Ascending aorta (tissue), 2 donors: Measurements from ENCODE around the gene KCNH1. TPM values are rescaled to one million over a fixed set of nuclear protein-coding genes. Genes with fewer than 3 reads are reported as not detected.
"Not testable (repeated sequence)": the region's sequence is repeated elsewhere in the genome, so short reads cannot be mapped to it uniquely, and the experiment has no call there.

Experiments used
- DNase-seq, 2 donors: peaks; one replicate each; pipeline ENCODE4 v3.0.0-alpha.2; 2019; ENCODE audit warnings: low spot score in 2 of 2
- H3K27ac ChIP-seq, 2 donors: fragments of 200-600 bp; sonication (generic); one replicate each; pipeline ENCODE4 v1.5.1; 2016 to 2017; ENCODE audit warnings: mild to moderate bottlenecking in 1 of 2
- H3K27me3 ChIP-seq: fragments of 200-600 bp; sonication (generic); one replicate; pipeline ENCODE4 v1.5.1; 2017
- H3K36me3 ChIP-seq, 2 donors: fragments of 200-600 bp; sonication (generic); one replicate each; pipeline ENCODE4 v1.5.1; 2016
- H3K4me1 ChIP-seq, 2 donors: fragments of 200-600 bp; sonication (generic); one replicate each; pipeline ENCODE4 v1.5.1; 2016 to 2017; ENCODE audit warnings: mild to moderate bottlenecking in 1 of 2
- H3K4me3 ChIP-seq, 2 donors: fragments of 200-600 bp; sonication (generic); one replicate each; pipeline ENCODE4 v1.5.1; 2016 to 2017; ENCODE audit warnings: mild to moderate bottlenecking in 1 of 2
- H3K9me3 ChIP-seq, 2 donors: fragments of 200-600 bp; sonication (generic); one replicate each; pipeline ENCODE4 v1.5.1; 2016
- CTCF ChIP-seq, 3 experiments: fragments of 200-600 bp in 2 of 3; fragments of 450-650 bp in 1 of 3; sonication (generic) in 2 of 3; IDR thresholded peaks; one replicate each; pipeline ENCODE4 v1.5.1; 2016 to 2019; ENCODE audit warnings: antibody characterized with exemption in 3 of 3, mild to moderate bottlenecking in 1 of 3, moderate library complexity in 1 of 3
- intact Hi-C: fragments of 100-400 bp; cut with DNase I; formaldehyde crosslinking; loops from one replicate; pipeline ENCODE4 v1.15.1; 2023
- total RNA-seq: library from RNA; depleted of rRNA; stranded (reverse); fragments of >200 nt; gene quantifications from one replicate; pipeline ENCODE4 v1.1.0, GENCODE V29; 2016

Gene KCNH1
- total RNA-seq, 1 donor from 2014 or later: not detected

DNA sequence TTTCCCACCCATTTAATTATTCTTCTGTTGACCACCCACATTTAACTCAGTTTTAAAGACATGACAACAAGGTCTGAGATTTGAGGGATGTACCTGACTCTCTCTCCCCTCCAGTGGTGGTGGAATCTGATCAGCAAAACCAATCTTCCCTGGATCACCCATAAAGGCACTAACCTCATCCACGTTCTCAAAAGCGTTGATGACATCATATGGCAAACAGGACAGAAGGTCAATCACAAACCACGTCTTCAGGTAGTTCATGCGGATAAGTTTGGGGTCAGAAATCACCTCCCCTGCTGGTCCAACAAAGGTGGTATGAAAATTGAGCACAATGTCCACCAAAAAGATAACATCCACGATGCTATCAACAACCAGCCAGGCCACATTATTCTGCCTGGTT lies 115.3 kb downstream of the KCNH1 start:
- Histone ChIP-seq H3K27ac (no peak overlapping the region), H3K4me3 (no peak overlapping the region), H3K4me1 (no peaks in the 10 kb centered on the region), H3K27me3 (no peaks in the 10 kb centered on the region), H3K9me3 (no peaks in the 10 kb centered on the region), H3K36me3 (no peaks in the 10 kb centered on the region)
- no peak for TF ChIP-seq CTCF (IDR thresholded peaks at IDR 0.05)
- DNase-seq: no peak
- intact Hi-C loops: no loop called here

DNA sequence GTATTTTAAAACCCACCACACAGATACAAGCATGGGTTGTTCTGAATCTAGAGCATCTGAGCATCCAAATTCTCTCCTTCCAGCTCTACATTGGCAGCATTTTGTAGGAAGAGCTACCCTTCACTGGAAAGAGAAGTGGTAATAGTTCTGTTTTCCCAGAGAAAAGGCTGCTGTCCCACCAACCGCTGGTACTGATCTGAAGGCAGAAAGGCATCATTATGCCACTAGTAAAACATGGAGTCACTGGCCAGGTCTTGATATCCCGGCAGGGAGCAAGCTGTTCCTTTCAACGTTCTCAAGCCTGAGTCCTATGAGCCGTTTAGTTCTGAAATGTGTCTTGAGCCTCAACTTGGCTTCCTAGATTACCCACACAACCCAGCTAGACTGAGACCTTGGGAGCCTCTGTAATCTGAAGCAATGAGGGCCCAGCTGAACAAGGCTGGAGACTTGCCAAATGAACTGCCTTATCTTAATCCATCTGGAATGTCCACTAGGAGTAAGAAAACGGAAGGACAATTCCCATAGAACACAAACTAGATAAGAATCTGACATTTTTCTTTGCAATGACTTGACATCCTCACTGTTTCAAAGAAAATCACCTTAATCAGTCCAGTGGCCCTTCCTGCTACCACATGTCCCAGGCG lies 116.8 kb downstream of the KCNH1 start:
- Histone ChIP-seq H3K36me3 (no peaks in the 10 kb centered on the region), H3K4me3 (no peak overlapping the region), H3K9me3 (no peaks in the 10 kb centered on the region), H3K27ac (no peak overlapping the region), H3K4me1 (no peaks in the 10 kb centered on the region), H3K27me3 (no peaks in the 10 kb centered on the region)
- no peak for DNase-seq
- no peak for TF ChIP-seq CTCF (IDR thresholded peaks at IDR 0.05)
- intact Hi-C loops: no loop called here

- TF ChIP-seq CTCF (IDR thresholded peaks at IDR 0.05): no peak
- no peak for DNase-seq
- intact Hi-C loops: no loop called here
Measured at GRCh38 chr1:211014275-211014674, 119.7 kb downstream of the KCNH1 start.

DNA sequence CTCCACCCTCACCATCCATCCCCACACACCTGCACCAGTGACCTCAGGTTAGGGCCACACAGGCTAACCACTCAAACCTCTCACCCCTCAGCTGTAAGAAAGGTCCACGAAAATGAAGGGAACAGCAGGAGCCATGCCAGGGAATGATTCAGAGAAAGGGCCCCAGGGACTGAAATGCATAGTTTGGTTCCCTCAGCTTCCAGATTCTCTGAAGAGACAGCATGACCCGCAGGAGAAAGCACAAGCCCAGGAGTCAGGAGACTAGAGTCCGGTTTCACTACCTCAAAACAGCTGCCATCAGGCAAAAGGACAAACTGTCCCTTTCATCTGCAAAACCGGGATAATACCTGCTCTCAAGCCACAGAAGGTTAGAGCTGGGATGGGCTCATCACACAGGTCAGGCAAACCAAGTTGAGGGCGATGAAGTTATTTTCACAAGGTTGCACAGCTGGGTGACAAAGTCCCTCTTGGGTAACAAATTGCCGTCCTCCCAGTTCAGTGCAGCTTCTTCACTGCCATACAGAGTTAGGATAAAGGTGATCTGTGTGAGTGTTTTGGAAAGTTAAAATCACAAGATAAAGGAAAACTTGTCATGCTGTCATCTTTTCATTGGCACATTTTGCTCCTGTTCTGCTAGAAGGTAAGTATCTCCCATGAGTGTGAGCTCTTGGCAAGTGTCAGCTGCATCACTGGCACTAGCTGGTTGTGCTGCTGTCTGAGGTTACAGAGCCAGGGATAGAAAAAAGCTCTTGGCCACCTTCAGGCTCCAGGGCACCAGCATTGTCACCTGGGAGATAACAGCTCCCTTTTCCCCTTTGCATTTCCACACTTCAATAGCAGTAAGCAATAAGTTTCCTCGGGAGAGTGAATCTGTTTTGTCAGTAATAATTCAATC lies 120.4 kb downstream of the KCNH1 start:
- no peaks in the 10 kb centered on the region for H3K4me1 ChIP-seq
- intact Hi-C loops: no loop called here
- no peak overlapping the region for H3K27ac ChIP-seq
- H3K27me3 ChIP-seq: no peaks in the 10 kb centered on the region
- H3K9me3 ChIP-seq: no peaks in the 10 kb centered on the region
- TF ChIP-seq CTCF (IDR thresholded peaks at IDR 0.05): no peak
- H3K36me3 ChIP-seq: no peaks in the 10 kb centered on the region
- H3K4me3 ChIP-seq: no peak overlapping the region
- no peak for DNase-seq

More at GRCh38 chr1:211014275-211014674, 119.7 kb downstream of the KCNH1 start:
- no peaks in the 10 kb centered on the region for H3K4me1 ChIP-seq
- H3K36me3 ChIP-seq: no peaks in the 10 kb centered on the region
- no peak overlapping the region for H3K4me3 ChIP-seq
- no peaks in the 10 kb centered on the region for H3K9me3 ChIP-seq
- no peaks in the 10 kb centered on the region for H3K27me3 ChIP-seq
- no peak overlapping the region for H3K27ac ChIP-seq

- H3K4me1 ChIP-seq, intact Hi-C loops, H3K27ac ChIP-seq, H3K4me3 ChIP-seq, DNase-seq, H3K9me3 ChIP-seq, H3K27me3 ChIP-seq, H3K36me3 ChIP-seq: not testable (repeated sequence)
Measured at GRCh38 chr1:211011128-211011527, 122.8 kb downstream of the KCNH1 start.

- Histone ChIP-seq H3K9me3 (no peaks in the 10 kb centered on the region), H3K36me3 (no peaks in the 10 kb centered on the region), H3K4me1 (no peaks in the 10 kb centered on the region), H3K27me3 (no peaks in the 10 kb centered on the region), H3K4me3 (no peak overlapping the region), H3K27ac (no peak overlapping the region)
- intact Hi-C loops: no loop called here
- TF ChIP-seq CTCF (IDR thresholded peaks at IDR 0.05): no peak
- no peak for DNase-seq
Measured at GRCh38 chr1:211009944-211010343, 124.0 kb downstream of the KCNH1 start.
